HepG2 (cell line): ENCODE measurements around the gene CAMTA1. TPM values are rescaled to one million over a fixed set of nuclear protein-coding genes. Genes with fewer than 3 reads are reported as not detected.

Experiments used
- ATAC-seq: fragments of 200-7000 bp; cut with Tn5 transposase; 3 replicates; pipeline ENCODE4 v1.9.1; 2020; ENCODE audit warnings: mild to moderate bottlenecking, moderate library complexity
- BruUV-seq: library from RNA; stranded (reverse); fragments of 400-500 nt; replicated peaks from 2 replicates; lab custom pipeline; 2021; lab: Mats Ljungman, UMichigan
- CTCF ChIA-PET: fragments of 300-600 bp; formaldehyde crosslinking; extraction: SDS; loops from one replicate; lab custom pipeline; 2021; ENCODE audit warnings: low total read pairs, inconsistent platforms, low intra/inter-chr PET ratio; lab: Yijun Ruan, JAX
- POLR2A ChIA-PET: fragments of 350-600 bp; sonication (Branson Sonifier 250); formaldehyde crosslinking; loops from one replicate; lab custom pipeline; 2020; ENCODE audit warnings: antibody characterized with exemption, inconsistent platforms; lab: Yijun Ruan, JAX
- DNase-seq: peaks from one replicate; pipeline ENCODE4 v3.0.0-alpha.2; 2015; ENCODE audit warnings: low spot score
- FAIRE-seq: peaks from 3 replicates; lab custom pipeline; 2011; peaks lifted over from hg19 to GRCh38; lab: Jason Lieb, UNC
- H2AFZ ChIP-seq: one replicate; pipeline ENCODE4 v1.6.1; 2011; ENCODE audit warnings: low read length, inconsistent platforms
- H3K27ac ChIP-seq: fragments of 300-600 bp; 3 replicates; pipeline ENCODE4 v1.8.0; 2011; ENCODE audit warnings: mixed run types, mild to moderate bottlenecking, mixed read lengths, low read length, inconsistent platforms; ENCODE audit not compliant: insufficient read depth; ENCODE audit errors: extremely low read length
- H3K27me3 ChIP-seq, 2 experiments: fragments of 200-600 bp in 1 of 2; 2 replicates in 1 of 2; 3 replicates in 1 of 2; pipeline versions ENCODE4 v1.6.0 to v1.8.0; 2011; ENCODE audit warnings: low read length in 2 of 2, mild to moderate bottlenecking in 2 of 2, moderate library complexity in 2 of 2, inconsistent platforms in 1 of 2; ENCODE audit not compliant: insufficient read depth in 2 of 2, control insufficient read depth in 1 of 2
- H3K36me3 ChIP-seq, 2 experiments: fragments of 200-600 bp in 1 of 2; replicated peaks in 1 of 2; 2 replicates in 1 of 2; 3 replicates in 1 of 2; pipeline versions ENCODE4 v1.5.1 to v1.8.0; 2011; ENCODE audit warnings: low read length in 2 of 2, inconsistent platforms in 1 of 2; ENCODE audit not compliant: insufficient read depth in 2 of 2, control insufficient read depth in 1 of 2
- H3K4me1 ChIP-seq: 2 replicates; pipeline ENCODE4 v1.5.1; 2012; ENCODE audit warnings: low read length, inconsistent platforms; ENCODE audit not compliant: insufficient read depth
- H3K4me2 ChIP-seq: 2 replicates; pipeline ENCODE4 v1.6.0; 2011; ENCODE audit warnings: low read depth, low read length, inconsistent platforms
- H3K4me3 ChIP-seq, 3 experiments: fragments of 200-600 bp in 1 of 3; sonication (generic), shearing (Covaris generic) in 1 of 3; replicated peaks in 1 of 3; 2 replicates each; pipeline ENCODE4 v1.5.1; 2011 to 2016; ENCODE audit warnings: low read length in 3 of 3, inconsistent platforms in 2 of 3, low read depth in 2 of 3, mild to moderate bottlenecking in 2 of 3, control low read depth in 1 of 3, mixed read lengths in 1 of 3; ENCODE audit not compliant: insufficient read depth in 1 of 3
- H3K79me2 ChIP-seq: one replicate; pipeline ENCODE4 v1.6.1; 2011; ENCODE audit warnings: low read length, inconsistent platforms; ENCODE audit not compliant: insufficient read depth
- H3K9ac ChIP-seq: 2 replicates; pipeline ENCODE4 v1.6.0; 2011; ENCODE audit warnings: mild to moderate bottlenecking, low read depth, low read length, inconsistent platforms; ENCODE audit not compliant: insufficient read depth
- H3K9me3 ChIP-seq: 2 replicates; pipeline ENCODE4 v1.5.1; 2012; ENCODE audit warnings: mild to moderate bottlenecking, low read length
- H4K20me1 ChIP-seq: 2 replicates; pipeline ENCODE4 v1.6.0; 2011; ENCODE audit warnings: inconsistent platforms, mild to moderate bottlenecking, low read length, moderate library complexity; ENCODE audit not compliant: insufficient read depth
- ARHGAP35 ChIP-seq: sonication (generic); formaldehyde crosslinking; IDR thresholded peaks from 2 replicates; pipeline ENCODE4 v1.9.0; 2022; ENCODE audit warnings: mild to moderate bottlenecking, inconsistent platforms, moderate library complexity, missing genetic modification reagents, borderline replicate concordance
- CREM ChIP-seq, 2 experiments: sonication (generic) in 1 of 2; formaldehyde crosslinking in 1 of 2; IDR thresholded peaks; 2 replicates each; pipeline versions ENCODE4 v1.4.0 to v1.6.1; 2016 to 2020; ENCODE audit warnings: antibody characterized with exemption in 1 of 2, mild to moderate bottlenecking in 1 of 2, missing genetic modification reagents in 1 of 2
- ELF3 ChIP-seq: IDR thresholded peaks from 2 replicates; pipeline ENCODE4 v1.6.1; 2016; ENCODE audit warnings: missing genetic modification reagents, missing compliant biosample characterization
- ETV6 ChIP-seq: sonication (generic); formaldehyde crosslinking; conservative IDR thresholded peaks from 2 replicates; pipeline ENCODE4 v1.4.0; 2020; ENCODE audit warnings: missing genetic modification reagents
- GFI1 ChIP-seq: sonication (generic); formaldehyde crosslinking; IDR thresholded peaks from 2 replicates; pipeline ENCODE4 v1.5.0; 2020; ENCODE audit warnings: missing genetic modification reagents, mild to moderate bottlenecking, borderline replicate concordance
- KMT2A ChIP-seq: sonication (generic); formaldehyde crosslinking; IDR thresholded peaks from 2 replicates; pipeline ENCODE4 v1.4.0; 2020; ENCODE audit warnings: missing genetic modification reagents
- MAF1 ChIP-seq: sonication (generic); formaldehyde crosslinking; IDR thresholded peaks from 2 replicates; pipeline ENCODE4 v1.5.0; 2020; ENCODE audit warnings: missing genetic modification reagents, borderline replicate concordance
- NFE2L1 ChIP-seq: sonication (generic); formaldehyde crosslinking; IDR thresholded peaks from 2 replicates; pipeline ENCODE4 v1.4.0; 2020; ENCODE audit warnings: missing genetic modification reagents, mild to moderate bottlenecking, borderline replicate concordance
- NR2C2 ChIP-seq: sonication (generic); formaldehyde crosslinking; IDR thresholded peaks from 2 replicates; pipeline ENCODE4 v1.4.0; 2020; ENCODE audit warnings: missing genetic modification reagents, mild to moderate bottlenecking, moderate library complexity, borderline replicate concordance
- RARG ChIP-seq: sonication (generic); formaldehyde crosslinking; IDR thresholded peaks from 2 replicates; pipeline ENCODE4 v1.4.0; 2020; ENCODE audit warnings: low read depth, mild to moderate bottlenecking, missing genetic modification reagents
- REPIN1 ChIP-seq: sonication (generic); formaldehyde crosslinking; IDR thresholded peaks from 2 replicates; pipeline ENCODE4 v1.8.0; 2022; ENCODE audit warnings: missing genetic modification reagents, low read depth, mild to moderate bottlenecking, borderline replicate concordance
- SMAD1 ChIP-seq: sonication (generic); formaldehyde crosslinking; IDR thresholded peaks from 2 replicates; pipeline ENCODE4 v1.4.0; 2020; ENCODE audit warnings: missing genetic modification reagents, low read depth, mild to moderate bottlenecking, borderline replicate concordance
- ZFY ChIP-seq: sonication (generic); formaldehyde crosslinking; IDR thresholded peaks from 2 replicates; pipeline ENCODE4 v1.4.0; 2020; ENCODE audit warnings: missing genetic modification reagents
- ZMYM2 ChIP-seq: sonication (generic); formaldehyde crosslinking; IDR thresholded peaks from 2 replicates; pipeline ENCODE4 v1.8.0; 2022; ENCODE audit warnings: mild to moderate bottlenecking, missing genetic modification reagents
- ZNF138 ChIP-seq: sonication (generic); formaldehyde crosslinking; IDR thresholded peaks from 2 replicates; pipeline ENCODE4 v1.5.0; 2020; ENCODE audit warnings: mild to moderate bottlenecking, low read depth, missing genetic modification reagents
- ZNF670 ChIP-seq: sonication (generic); formaldehyde crosslinking; IDR thresholded peaks from 2 replicates; pipeline ENCODE4 v1.8.0; 2022; ENCODE audit warnings: mild to moderate bottlenecking, missing genetic modification reagents, borderline replicate concordance
- ZSCAN9 ChIP-seq: IDR thresholded peaks from 2 replicates; pipeline ENCODE4 v1.6.1; 2016; ENCODE audit warnings: borderline replicate concordance
- WGBS: methylation state at CpG from one replicate; pipeline ENCODE4 v1.1.6; 2017; ENCODE audit warnings: low lambda C conversion rate; 5-methylcytosine and 5-hydroxymethylcytosine counted together
- in situ Hi-C: cut with HindIII; loops from 2 replicates; pipeline ENCODE4 v1.10.0; 2017; ENCODE audit warnings: low pct_unique_long_range_greater_than_20kb; ENCODE audit not compliant: extremely low pct_ligation_motif_present
- intact Hi-C: fragments of 100-400 bp; cut with micrococcal nuclease; formaldehyde crosslinking; loops from one replicate; pipeline ENCODE4 v1.10.0; 2022; ENCODE audit not compliant: unreplicated experiment
- polyA plus RNA-seq, 8 experiments: library from polyadenylated mRNA; depleted of rRNA in 3 of 8; stranded (reverse) in 7 of 8; unstranded in 1 of 8; fragments of >200 nt; fragmentation: Illumina TruSeq in 4 of 8; extraction: Trizol in 4 of 8; gene quantifications; 2 replicates each; pipeline versions ENCODE4 v1.2.1 to v1.2.3, GENCODE V29; 2011 to 2016; ENCODE audit warnings: low read depth in 4 of 8, missing spikeins in 1 of 8, mixed read lengths in 1 of 8; ENCODE audit not compliant: insufficient read depth in 1 of 8
- total RNA-seq, 5 experiments: library from RNA; depleted of rRNA; stranded (reverse); fragments of >200 nt; fragmentation: Illumina TruSeq; extraction: Trizol; gene quantifications; 2 replicates each; pipeline ENCODE4 v1.2.3, GENCODE V29; 2016; ENCODE audit warnings: low read depth in 1 of 5
- TF ChIP-seq, protein P1 (sequence below): sonication (generic); formaldehyde crosslinking; IDR thresholded peaks from 2 replicates; pipeline ENCODE4 v1.4.0; 2020; ENCODE audit warnings: missing genetic modification reagents, borderline replicate concordance
- TF ChIP-seq, protein P2 (sequence below): sonication (generic); formaldehyde crosslinking; IDR thresholded peaks from 2 replicates; pipeline ENCODE4 v1.8.1; 2023; ENCODE audit warnings: missing genetic modification reagents, mild to moderate bottlenecking, borderline replicate concordance

Gene CAMTA1
- total and polyA plus RNA-seq, 2 of the 13 experiments (the other 11 are each of a cell fraction or from before 2014, with no cell fraction given): 25.0 to 36.4 TPM

DNA sequence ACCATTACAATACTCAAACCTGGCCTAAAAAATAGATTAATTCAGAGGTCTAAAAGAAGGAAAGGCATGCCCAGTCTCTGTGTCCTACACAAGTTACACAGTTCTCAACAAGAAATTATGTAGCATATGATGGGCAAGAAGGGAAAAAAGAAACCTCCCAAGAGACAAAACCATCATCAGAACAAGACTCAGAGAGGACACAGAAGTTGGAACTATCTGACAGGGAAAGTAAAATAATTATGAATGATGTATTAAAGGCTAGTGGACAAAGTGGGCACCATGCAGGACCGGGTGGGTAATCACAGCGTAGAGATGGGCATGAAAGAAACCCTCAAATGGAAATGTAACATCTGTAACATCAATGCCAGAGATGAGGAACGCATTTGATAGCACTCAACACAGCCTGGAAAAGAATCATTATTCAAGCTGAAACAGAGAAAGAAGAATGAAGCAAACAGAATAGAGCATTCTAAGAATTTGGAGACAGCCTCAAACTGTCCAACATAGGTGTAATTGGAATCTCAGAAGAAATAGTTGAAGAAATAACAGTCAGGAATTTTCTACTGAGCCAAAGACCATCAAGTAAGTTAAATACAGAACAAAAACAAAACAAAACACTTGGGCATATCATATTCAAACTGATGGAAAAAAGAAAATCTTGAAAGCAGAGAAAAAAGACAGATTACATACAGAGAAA lies 1028.6 kb downstream of the CAMTA1 start:
- intact Hi-C loops (no loop called here), in situ Hi-C loops (no loop called here)
- Histone ChIP-seq H3K9ac (no peak overlapping the region), H3K9me3 (peaks cover 15% of the 10 kb centered on the region), H4K20me1 (no peaks in the 10 kb centered on the region), H3K4me1 (no peaks in the 10 kb centered on the region), H3K79me2 (no peaks in the 10 kb centered on the region), H3K4me2 (no peak overlapping the region), H3K27ac (no peak overlapping the region), H3K36me3 (peaks cover 2 to 16% of the 10 kb centered on the region in 2 experiments; a peak in 3 of 5 replicates), H2AFZ (no peak overlapping the region), H3K4me3 (no peak overlapping the region), H3K27me3 (no peaks in the 10 kb centered on the region)
- 68% methylated on average over 3 of the region's 3 CpGs for WGBS
- ATAC-seq: no peak
- BruUV-seq: no TSS peak
- no peak for FAIRE-seq
- DNase-seq: no peak
- ChIA-PET CTCF (no interaction called here), POLR2A (no interaction called here)
- no peak for TF ChIP-seq REPIN1 (CRISPR knock-in tag)
- no peak for TF ChIP-seq ZNF138 (CRISPR knock-in tag)
- TF ChIP-seq, protein P1, sequence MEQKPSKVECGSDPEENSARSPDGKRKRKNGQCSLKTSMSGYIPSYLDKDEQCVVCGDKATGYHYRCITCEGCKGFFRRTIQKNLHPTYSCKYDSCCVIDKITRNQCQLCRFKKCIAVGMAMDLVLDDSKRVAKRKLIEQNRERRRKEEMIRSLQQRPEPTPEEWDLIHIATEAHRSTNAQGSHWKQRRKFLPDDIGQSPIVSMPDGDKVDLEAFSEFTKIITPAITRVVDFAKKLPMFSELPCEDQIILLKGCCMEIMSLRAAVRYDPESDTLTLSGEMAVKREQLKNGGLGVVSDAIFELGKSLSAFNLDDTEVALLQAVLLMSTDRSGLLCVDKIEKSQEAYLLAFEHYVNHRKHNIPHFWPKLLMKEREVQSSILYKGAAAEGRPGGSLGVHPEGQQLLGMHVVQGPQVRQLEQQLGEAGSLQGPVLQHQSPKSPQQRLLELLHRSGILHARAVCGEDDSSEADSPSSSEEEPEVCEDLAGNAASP (CRISPR knock-in tag): no peak
- no peak for TF ChIP-seq ZNF670 (CRISPR knock-in tag)
- no peak for TF ChIP-seq ETV6 (CRISPR knock-in tag)
- no peak for TF ChIP-seq GFI1 (CRISPR knock-in tag)
- TF ChIP-seq ELF3 (CRISPR knock-in tag): no peak
- no peak for TF ChIP-seq ZMYM2
- TF ChIP-seq KMT2A (CRISPR knock-in tag): no peak
- TF ChIP-seq RARG (CRISPR knock-in tag): no peak
- no peak for TF ChIP-seq NFE2L1 (CRISPR knock-in tag)
- TF ChIP-seq SMAD1 (CRISPR knock-in tag): no peak
- no peak for TF ChIP-seq ARHGAP35
- no peak for TF ChIP-seq ZSCAN9 (CRISPR knock-in tag)
- TF ChIP-seq NR2C2: no peak
- TF ChIP-seq, protein P2, sequence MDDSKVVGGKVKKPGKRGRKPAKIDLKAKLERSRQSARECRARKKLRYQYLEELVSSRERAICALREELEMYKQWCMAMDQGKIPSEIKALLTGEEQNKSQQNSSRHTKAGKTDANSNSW (CRISPR knock-in tag): no peak
- TF ChIP-seq MAF1 (CRISPR knock-in tag): no peak
- no peak for TF ChIP-seq ZFY (CRISPR knock-in tag)
- no peak for TF ChIP-seq CREM (IDR thresholded peaks at IDR 0.05)
- TF ChIP-seq CREM (CRISPR knock-in tag; IDR thresholded peaks at IDR 0.05): no peak
